T-helper 1 cell treated with Interleukin-12 subunit alpha and Interleukin-12 subunit beta and Interleukin-4 antibody, amounts not matched to agents 30 μg/mL and 1 μg/mL, for 36 hours (primary cell): ENCODE data around the gene CDHR1.

Experiments used
- H3K27ac Mint-ChIP-seq: one replicate; pipeline ENCODE4 v1.8.0; 2021; ENCODE audit warnings: mild to moderate bottlenecking, mixed read lengths
- H3K27me3 Mint-ChIP-seq: one replicate; pipeline ENCODE4 v1.8.0; 2021; ENCODE audit warnings: low read depth, mixed read lengths
- H3K36me3 Mint-ChIP-seq: one replicate; pipeline ENCODE4 v1.8.0; 2021; ENCODE audit warnings: low read depth, mixed read lengths
- H3K4me1 Mint-ChIP-seq: one replicate; pipeline ENCODE4 v1.8.0; 2021; ENCODE audit warnings: low read depth, mixed read lengths
- H3K4me3 Mint-ChIP-seq: one replicate; pipeline ENCODE4 v1.8.0; 2021; ENCODE audit warnings: mild to moderate bottlenecking, moderate library complexity, mixed read lengths
- H3K9me3 Mint-ChIP-seq: one replicate; pipeline ENCODE4 v1.8.0; 2021; ENCODE audit warnings: mixed read lengths

CDHR1 gene

GRCh38 chr10:84201244-84201606 is 6.9 kb downstream of the CDHR1 start:
- peaks cover 29% of the 10 kb centered on the region for H3K27me3 Mint-ChIP-seq
- no peaks in the 10 kb centered on the region for H3K4me1 Mint-ChIP-seq
- no peak overlapping the region for H3K4me3 Mint-ChIP-seq
- H3K9me3 Mint-ChIP-seq: no peaks in the 10 kb centered on the region
- no peak overlapping the region for H3K27ac Mint-ChIP-seq
- no peaks in the 10 kb centered on the region for H3K36me3 Mint-ChIP-seq

- no peak overlapping the region for H3K4me3 Mint-ChIP-seq
- H3K9me3 Mint-ChIP-seq: no peaks in the 10 kb centered on the region
- H3K27ac Mint-ChIP-seq: no peak overlapping the region
- H3K27me3 Mint-ChIP-seq: peaks cover 26% of the 10 kb centered on the region
- no peaks in the 10 kb centered on the region for H3K4me1 Mint-ChIP-seq
- no peaks in the 10 kb centered on the region for H3K36me3 Mint-ChIP-seq
These were observed 7.3 kb downstream of the CDHR1 start for GRCh38 chr10:84201682-84202081.

GRCh38 chr10:84202349-84202748 is 8.0 kb downstream of the CDHR1 start:
- H3K9me3 Mint-ChIP-seq: no peaks in the 10 kb centered on the region
- no peak overlapping the region for H3K27ac Mint-ChIP-seq
- peaks cover 26% of the 10 kb centered on the region for H3K27me3 Mint-ChIP-seq
- no peaks in the 10 kb centered on the region for H3K4me1 Mint-ChIP-seq
- no peak overlapping the region for H3K4me3 Mint-ChIP-seq
- no peaks in the 10 kb centered on the region for H3K36me3 Mint-ChIP-seq

- Mint-ChIP-seq H3K36me3 (no peaks in the 10 kb centered on the region), H3K4me3 (no peak overlapping the region), H3K27ac (no peak overlapping the region), H3K9me3 (no peaks in the 10 kb centered on the region), H3K4me1 (no peaks in the 10 kb centered on the region), H3K27me3 (peaks cover 16% of the 10 kb centered on the region)
These were observed 9.8 kb downstream of the CDHR1 start for GRCh38 chr10:84204122-84204521.

GRCh38 chr10:84204610-84205009 is 10.3 kb downstream of the CDHR1 start:
- no peaks in the 10 kb centered on the region for H3K36me3 Mint-ChIP-seq
- no peaks in the 10 kb centered on the region for H3K9me3 Mint-ChIP-seq
- peaks cover 16% of the 10 kb centered on the region for H3K27me3 Mint-ChIP-seq
- no peak overlapping the region for H3K27ac Mint-ChIP-seq
- no peak overlapping the region for H3K4me3 Mint-ChIP-seq
- H3K4me1 Mint-ChIP-seq: no peaks in the 10 kb centered on the region

GRCh38 chr10:84205049-84205852 is 10.9 kb downstream of the CDHR1 start:
- Mint-ChIP-seq H3K4me3 (no peak overlapping the region), H3K27me3 (peaks cover 15% of the 10 kb centered on the region)

GRCh38 chr10:84205853-84206525 is 11.7 kb downstream of the CDHR1 start:
- Mint-ChIP-seq H3K4me3 (no peak overlapping the region), H3K27me3 (peaks cover 11% of the 10 kb centered on the region), H3K36me3 (no peaks in the 10 kb centered on the region), H3K27ac (no peak overlapping the region), H3K4me1 (no peaks in the 10 kb centered on the region), H3K9me3 (no peaks in the 10 kb centered on the region)

More at GRCh38 chr10:84205049-84205852, 10.9 kb downstream of the CDHR1 start:
- Mint-ChIP-seq H3K4me1 (no peaks in the 10 kb centered on the region), H3K27ac (no peak overlapping the region), H3K9me3 (no peaks in the 10 kb centered on the region), H3K36me3 (no peaks in the 10 kb centered on the region)

- H3K27ac Mint-ChIP-seq: no peak overlapping the region
- H3K27me3 Mint-ChIP-seq: peaks cover 11% of the 10 kb centered on the region
- H3K4me1 Mint-ChIP-seq: no peaks in the 10 kb centered on the region
These were observed 13.7 kb downstream of the CDHR1 start for GRCh38 chr10:84208023-84208422.

GRCh38 chr10:84211566-84211965 is 17.2 kb downstream of the CDHR1 start:
- Mint-ChIP-seq H3K4me3 (no peak overlapping the region), H3K27ac (no peak overlapping the region), H3K36me3 (no peaks in the 10 kb centered on the region), H3K9me3 (no peaks in the 10 kb centered on the region), H3K27me3 (peaks cover 7% of the 10 kb centered on the region), H3K4me1 (no peaks in the 10 kb centered on the region)

More at GRCh38 chr10:84208023-84208422, 13.7 kb downstream of the CDHR1 start:
- no peaks in the 10 kb centered on the region for H3K36me3 Mint-ChIP-seq
- H3K4me3 Mint-ChIP-seq: no peak overlapping the region
- H3K9me3 Mint-ChIP-seq: no peaks in the 10 kb centered on the region

- Mint-ChIP-seq H3K27ac (no peak overlapping the region), H3K4me1 (no peaks in the 10 kb centered on the region), H3K27me3 (peaks cover 3% of the 10 kb centered on the region), H3K9me3 (no peaks in the 10 kb centered on the region), H3K4me3 (no peak overlapping the region), H3K36me3 (no peaks in the 10 kb centered on the region)
These were observed 17.7 kb downstream of the CDHR1 start for GRCh38 chr10:84212014-84212413.

- H3K9me3 Mint-ChIP-seq: no peaks in the 10 kb centered on the region
- no peak overlapping the region for H3K27ac Mint-ChIP-seq
- no peaks in the 10 kb centered on the region for H3K36me3 Mint-ChIP-seq
- no peaks in the 10 kb centered on the region for H3K4me1 Mint-ChIP-seq
- H3K4me3 Mint-ChIP-seq: no peak overlapping the region
- H3K27me3 Mint-ChIP-seq: no peaks in the 10 kb centered on the region
These were observed 18.7 kb downstream of the CDHR1 start for GRCh38 chr10:84213076-84213475.

GRCh38 chr10:84214046-84214572 is 19.8 kb downstream of the CDHR1 start:
- peaks cover under 1% of the 10 kb centered on the region for H3K9me3 Mint-ChIP-seq
- no peak overlapping the region for H3K27ac Mint-ChIP-seq
- H3K4me3 Mint-ChIP-seq: no peak overlapping the region
- H3K4me1 Mint-ChIP-seq: no peaks in the 10 kb centered on the region
- no peaks in the 10 kb centered on the region for H3K36me3 Mint-ChIP-seq
- no peaks in the 10 kb centered on the region for H3K27me3 Mint-ChIP-seq

- no peak overlapping the region for H3K27ac Mint-ChIP-seq
- no peaks in the 10 kb centered on the region for H3K27me3 Mint-ChIP-seq
- no peaks in the 10 kb centered on the region for H3K36me3 Mint-ChIP-seq
- H3K4me1 Mint-ChIP-seq: no peaks in the 10 kb centered on the region
- H3K4me3 Mint-ChIP-seq: no peak overlapping the region
- H3K9me3 Mint-ChIP-seq: peaks cover 6% of the 10 kb centered on the region
These were observed 20.4 kb downstream of the CDHR1 start for GRCh38 chr10:84214612-84215235.

GRCh38 chr10:84216834-84217233 is 22.5 kb downstream of the CDHR1 start:
- no peaks in the 10 kb centered on the region for H3K36me3 Mint-ChIP-seq
- no peaks in the 10 kb centered on the region for H3K27me3 Mint-ChIP-seq
- H3K4me3 Mint-ChIP-seq: no peak overlapping the region
- peaks cover 12% of the 10 kb centered on the region for H3K9me3 Mint-ChIP-seq
- H3K27ac Mint-ChIP-seq: no peak overlapping the region
- no peaks in the 10 kb centered on the region for H3K4me1 Mint-ChIP-seq

GRCh38 chr10:84217746-84218145 is 23.4 kb downstream of the CDHR1 start:
- Mint-ChIP-seq H3K9me3 (peaks cover 12% of the 10 kb centered on the region), H3K27me3 (no peaks in the 10 kb centered on the region), H3K4me1 (no peaks in the 10 kb centered on the region), H3K4me3 (no peak overlapping the region), H3K36me3 (no peaks in the 10 kb centered on the region), H3K27ac (no peak overlapping the region)
